ENCODE results near the gene EEIG1. TPM values are rescaled to one million over a fixed set of nuclear protein-coding genes. Genes with fewer than 3 reads are reported as not detected.

The EEIG1 gene
- total RNA-seq, 2 donors from 2014 or later = 254 to 268 TPM

DNA sequence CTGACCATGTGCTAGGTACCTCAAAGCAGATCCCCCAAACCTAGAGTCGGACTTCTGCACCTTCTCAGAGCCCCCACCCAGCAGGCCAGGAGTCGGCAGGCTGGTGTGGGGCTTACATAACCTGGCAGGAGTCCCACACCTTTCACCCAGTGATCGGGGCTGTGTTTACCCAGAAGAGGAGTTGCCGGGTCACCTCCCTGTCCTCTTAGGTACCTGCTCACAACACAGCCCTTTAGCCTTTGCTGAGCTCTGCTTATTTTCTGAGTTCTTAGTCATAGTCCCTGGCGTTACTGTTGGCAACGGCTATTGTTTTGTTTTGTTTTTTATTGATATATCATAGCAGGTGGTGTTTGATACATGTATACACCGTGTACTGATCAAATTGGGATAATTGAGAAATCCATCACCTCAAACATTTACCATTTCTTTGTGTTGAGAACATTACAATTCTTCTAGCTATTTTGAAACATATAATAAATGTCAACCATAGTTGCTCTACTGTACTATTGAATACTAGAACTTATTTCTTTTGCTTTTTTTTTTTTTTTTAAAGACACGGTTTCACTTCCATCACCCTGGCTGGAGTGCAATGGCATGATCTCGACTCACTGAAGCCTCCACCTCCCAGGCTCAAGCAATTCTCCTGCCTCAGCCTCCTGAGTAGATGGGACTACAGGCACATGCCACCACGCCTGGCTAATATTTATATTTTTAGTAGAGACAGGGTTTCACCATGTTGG lies 10.4 kb upstream of the EEIG1 start:
- DNase-seq (no peak), ATAC-seq (peak; percentile 90)
- Mint-ChIP-seq H3K4me1 (peaks cover 24% of the 10 kb centered on the region), H3K27ac (peak overlapping the region; percentile 83), H3K36me3 (ENCODE audit: low read depth) (no peaks in the 10 kb centered on the region), H3K4me3 (no peak overlapping the region), H3K27me3 (no peaks in the 10 kb centered on the region)
- H3K9me3 ChIP-seq (ENCODE audit: control insufficient read depth, low read length, poor library complexity, severe bottlenecking) = no peaks in the 10 kb centered on the region

DNA sequence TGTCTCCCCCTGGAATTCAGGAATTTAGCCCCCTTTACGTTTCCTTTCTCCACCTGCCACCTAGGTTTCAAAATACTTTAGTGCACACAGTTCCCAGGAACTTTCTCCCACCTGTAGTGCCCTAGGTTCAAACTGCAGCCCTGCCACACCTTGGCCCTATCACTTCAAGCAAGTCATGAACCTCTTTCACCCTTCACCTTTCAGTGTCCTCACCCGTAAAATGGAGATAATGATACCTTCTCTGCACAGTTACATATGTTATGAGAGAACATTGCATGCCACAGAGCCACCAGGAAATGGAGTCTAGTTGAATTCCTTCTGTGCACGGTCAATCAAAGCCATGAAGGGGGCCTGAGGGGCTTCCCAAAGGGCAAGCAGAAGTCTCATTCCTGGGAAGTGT lies 9.8 kb upstream of the EEIG1 start:
- ATAC-seq = peak; percentile 6
- DNase-seq = no peak
- H3K36me3 Mint-ChIP-seq (ENCODE audit: low read depth) = no peaks in the 10 kb centered on the region
- H3K27ac Mint-ChIP-seq = peak overlapping the region; percentile 83
- H3K9me3 ChIP-seq (ENCODE audit: control insufficient read depth, low read length, poor library complexity, severe bottlenecking) = no peaks in the 10 kb centered on the region
- peaks cover 22% of the 10 kb centered on the region for H3K4me1 Mint-ChIP-seq
- H3K27me3 Mint-ChIP-seq = no peaks in the 10 kb centered on the region
- no peak overlapping the region for H3K4me3 Mint-ChIP-seq

DNA sequence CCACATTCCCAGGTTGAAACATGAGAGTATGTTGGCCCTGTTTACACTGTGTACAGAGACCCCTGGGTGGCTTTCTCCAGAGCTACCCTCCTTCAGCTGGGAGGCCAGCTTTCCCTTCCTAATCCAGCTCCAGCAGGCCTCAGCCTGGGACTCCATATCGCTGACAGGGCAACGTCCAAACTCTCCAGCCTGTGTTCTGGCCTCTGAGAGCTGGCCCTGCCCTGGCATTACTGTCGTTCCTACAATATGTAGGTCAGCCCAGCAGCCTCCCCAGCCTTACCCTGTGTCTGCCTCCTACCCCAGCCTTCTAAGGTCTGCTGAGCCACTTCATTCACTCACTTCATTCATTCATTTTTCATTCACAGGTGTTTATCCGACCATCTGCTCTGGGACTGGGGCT lies 8.3 kb upstream of the EEIG1 start:
- no peak for DNase-seq
- Mint-ChIP-seq H3K27me3 (no peaks in the 10 kb centered on the region), H3K27ac (no peak overlapping the region), H3K4me3 (no peak overlapping the region), H3K4me1 (peaks cover 24% of the 10 kb centered on the region), H3K36me3 (ENCODE audit: low read depth) (no peaks in the 10 kb centered on the region)
- ATAC-seq = no peak
- H3K9me3 ChIP-seq (ENCODE audit: control insufficient read depth, low read length, poor library complexity, severe bottlenecking) = no peaks in the 10 kb centered on the region

DNA sequence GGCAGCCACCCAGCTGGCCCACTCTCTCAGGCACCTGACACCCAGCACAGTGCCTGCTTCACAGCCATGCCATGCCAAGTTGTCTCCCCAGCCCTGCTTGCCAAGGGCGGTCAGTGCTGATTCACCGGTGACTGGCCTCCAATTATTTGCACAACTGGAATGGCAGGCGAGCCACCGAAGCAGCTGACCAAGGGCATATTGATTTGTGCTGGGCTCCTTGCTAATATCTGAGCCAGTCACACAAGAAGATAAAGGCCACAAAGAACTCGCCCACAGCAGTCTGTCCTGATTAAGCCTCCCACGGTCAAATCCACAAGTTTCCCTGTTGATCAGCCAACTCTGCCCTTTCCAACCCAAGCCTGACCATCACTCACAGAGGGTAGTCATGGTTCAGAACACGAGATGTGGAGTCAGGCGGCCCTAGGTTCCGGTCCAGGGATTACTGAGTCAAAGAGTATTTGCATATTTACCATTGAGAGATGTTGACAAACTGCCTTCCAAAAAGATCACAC lies 6.4 kb upstream of the EEIG1 start:
- H3K9me3 ChIP-seq (ENCODE audit: control insufficient read depth, low read length, poor library complexity, severe bottlenecking) = no peaks in the 10 kb centered on the region
- Mint-ChIP-seq H3K36me3 (ENCODE audit: low read depth) (no peaks in the 10 kb centered on the region), H3K27me3 (no peaks in the 10 kb centered on the region), H3K27ac (no peak overlapping the region), H3K4me3 (no peak overlapping the region), H3K4me1 (peaks cover 31% of the 10 kb centered on the region)
- ATAC-seq (peak; percentile 12), DNase-seq (no peak)

DNA sequence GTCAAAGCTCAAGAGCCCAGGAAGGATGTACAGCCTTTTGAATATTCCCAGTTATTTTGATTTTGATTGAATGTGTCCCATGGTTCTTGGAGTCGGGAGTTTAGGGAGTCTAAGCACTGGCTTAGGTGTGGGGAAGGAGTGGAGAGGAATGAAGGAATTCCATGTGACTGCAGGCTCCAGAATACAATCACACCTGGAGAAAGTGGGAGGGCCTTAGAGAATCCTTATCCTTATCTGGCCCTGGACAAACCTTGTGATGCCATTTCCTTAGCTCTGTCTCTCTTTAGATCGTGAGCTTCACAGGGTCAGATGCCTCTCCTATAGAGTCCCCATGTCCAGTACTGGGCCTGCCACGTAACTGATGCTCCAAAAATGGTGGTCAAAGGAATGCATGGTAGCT lies 4.2 kb upstream of the EEIG1 start:
- H3K9me3 ChIP-seq (ENCODE audit: control insufficient read depth, low read length, poor library complexity, severe bottlenecking) = no peaks in the 10 kb centered on the region
- peaks cover 29% of the 10 kb centered on the region for H3K4me1 Mint-ChIP-seq
- H3K4me3 Mint-ChIP-seq = no peak overlapping the region
- no peaks in the 10 kb centered on the region for H3K36me3 Mint-ChIP-seq (ENCODE audit: low read depth)
- ATAC-seq (no peak), DNase-seq (no peak)
- no peaks in the 10 kb centered on the region for H3K27me3 Mint-ChIP-seq
- no peak overlapping the region for H3K27ac Mint-ChIP-seq

DNA sequence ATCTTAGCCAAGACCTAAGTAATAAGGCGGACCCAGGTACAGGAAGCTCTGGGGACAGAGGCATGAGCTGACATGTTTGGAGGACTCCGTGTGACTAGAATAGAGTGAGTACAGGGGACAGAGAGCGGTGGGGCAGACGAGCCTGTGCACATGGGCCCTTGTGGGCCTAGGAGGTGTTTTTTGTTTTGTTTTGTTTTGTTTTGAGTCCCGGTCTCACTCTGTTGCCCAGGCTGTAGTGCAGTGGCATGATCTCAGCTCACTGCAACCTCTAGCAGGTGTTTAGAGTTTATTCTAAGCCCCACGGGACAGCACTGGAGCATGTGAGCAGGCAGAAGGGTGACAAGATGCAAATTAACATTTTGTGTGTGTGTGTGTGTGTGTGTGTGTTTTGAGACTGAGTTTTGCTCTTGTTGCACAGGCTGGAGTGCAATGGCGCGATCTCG lies 3.1 kb upstream of the EEIG1 start:
- Mint-ChIP-seq H3K27me3 (no peaks in the 10 kb centered on the region), H3K36me3 (ENCODE audit: low read depth) (peaks cover 5% of the 10 kb centered on the region), H3K4me3 (no peak overlapping the region), H3K27ac (peak overlapping the region; percentile 53), H3K4me1 (peaks cover 26% of the 10 kb centered on the region)
- DNase-seq (no peak), ATAC-seq (no peak)
- H3K9me3 ChIP-seq (ENCODE audit: control insufficient read depth, low read length, poor library complexity, severe bottlenecking) = no peaks in the 10 kb centered on the region

DNA sequence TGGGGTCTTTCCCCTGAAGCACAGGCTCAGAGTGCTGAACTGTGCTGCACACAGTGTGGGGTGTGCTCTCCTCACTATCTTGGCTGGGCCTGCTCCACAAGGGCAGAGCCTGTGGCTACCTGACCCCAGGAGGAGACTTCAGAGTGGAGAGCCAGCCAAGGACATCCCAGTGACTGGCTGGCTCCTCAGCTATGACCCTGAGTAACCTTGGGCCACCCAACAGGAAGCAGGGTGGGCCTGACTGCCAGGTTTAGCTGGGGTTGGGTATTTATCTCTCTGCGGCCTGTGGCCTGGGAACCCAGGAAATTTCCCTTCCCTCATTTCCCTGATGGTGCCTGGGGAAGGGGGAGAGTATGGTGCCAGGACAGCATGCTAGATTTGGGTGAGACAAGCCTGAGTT lies 2.1 kb upstream of the EEIG1 start:
- H3K9me3 ChIP-seq (ENCODE audit: control insufficient read depth, low read length, poor library complexity, severe bottlenecking) = no peaks in the 10 kb centered on the region
- Mint-ChIP-seq H3K27ac (peak overlapping the region; percentile 53), H3K4me3 (no peak overlapping the region), H3K36me3 (ENCODE audit: low read depth) (peaks cover 5% of the 10 kb centered on the region), H3K27me3 (no peaks in the 10 kb centered on the region), H3K4me1 (peaks cover 27% of the 10 kb centered on the region)
- DNase-seq (no peak), ATAC-seq (no peak)

DNA sequence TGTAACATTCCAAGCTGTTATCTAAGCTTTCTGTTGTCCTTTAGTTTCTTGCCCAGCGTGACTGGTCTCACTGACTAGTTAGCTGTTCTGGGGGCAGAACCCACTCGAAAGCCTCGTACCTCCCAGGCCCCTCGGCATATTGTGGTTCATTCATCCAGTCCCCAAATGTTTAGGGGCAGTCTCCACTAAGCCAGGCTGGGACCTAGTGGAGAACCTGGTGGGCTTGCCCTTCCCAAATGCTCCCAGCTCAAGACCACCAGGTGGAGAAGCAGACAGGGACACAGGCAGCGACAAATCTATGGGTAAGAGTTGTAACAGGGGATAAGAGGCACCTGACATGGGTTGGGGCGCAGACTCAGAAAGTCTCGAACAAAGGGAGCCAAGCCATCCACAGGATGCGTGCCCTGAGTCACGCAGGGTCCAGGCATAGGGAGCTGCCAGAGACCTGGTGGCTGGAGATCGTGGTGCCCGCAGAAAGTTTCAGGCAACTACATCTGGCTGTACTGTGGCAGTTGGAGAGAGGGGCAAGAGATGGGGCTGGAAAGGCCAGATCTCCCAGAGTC lies 851 bp upstream of the EEIG1 start:
- H3K36me3 Mint-ChIP-seq (ENCODE audit: low read depth) = peaks cover 5% of the 10 kb centered on the region
- no peaks in the 10 kb centered on the region for H3K9me3 ChIP-seq (ENCODE audit: control insufficient read depth, low read length, poor library complexity, severe bottlenecking)
- no peak for ATAC-seq
- peak overlapping the region; percentile 59 for H3K27ac Mint-ChIP-seq
- H3K4me3 Mint-ChIP-seq = peak overlapping the region; percentile 90
- no peak for DNase-seq
- H3K4me1 Mint-ChIP-seq = peaks cover 25% of the 10 kb centered on the region
- H3K27me3 Mint-ChIP-seq = no peaks in the 10 kb centered on the region

DNA sequence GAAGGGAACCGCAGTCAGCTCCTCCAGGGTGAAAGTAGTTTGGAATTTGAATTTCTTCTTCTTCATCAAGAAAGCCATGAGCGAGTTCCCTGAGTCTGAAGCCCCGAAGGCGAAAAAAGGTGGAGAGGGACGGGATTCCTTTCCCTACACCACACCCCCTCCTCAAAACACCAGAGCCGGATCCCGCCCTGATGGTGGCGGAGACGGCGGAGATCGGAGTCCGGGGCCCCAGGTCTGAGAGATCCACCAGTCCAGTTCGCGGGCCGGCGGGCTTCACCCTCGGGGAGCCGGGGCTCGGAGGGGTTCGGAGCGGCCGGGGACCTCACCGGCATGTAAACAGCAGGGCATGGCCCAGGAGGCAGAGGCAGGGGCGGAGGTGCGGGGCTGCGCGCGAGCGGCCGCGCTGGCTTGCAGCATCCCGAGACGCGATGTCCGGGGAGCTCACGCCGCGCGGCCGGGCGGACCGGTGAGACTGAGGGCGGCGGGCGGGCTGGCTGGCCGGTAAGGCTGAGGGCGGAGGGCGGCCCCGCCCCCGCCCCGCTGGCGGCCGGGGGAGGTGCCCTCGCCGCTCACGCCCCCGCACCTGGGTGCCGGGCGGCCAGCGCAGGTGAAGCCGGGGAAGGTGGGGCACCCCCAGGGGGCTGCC lies 606 bp downstream of the EEIG1 start:
- H3K27ac Mint-ChIP-seq = peak overlapping the region; percentile 99
- H3K36me3 Mint-ChIP-seq (ENCODE audit: low read depth) = peaks cover 5% of the 10 kb centered on the region
- DNase-seq = peak; percentile 40 to 62 (median 60)
- no peaks in the 10 kb centered on the region for H3K9me3 ChIP-seq (ENCODE audit: control insufficient read depth, low read length, poor library complexity, severe bottlenecking)
- no peaks in the 10 kb centered on the region for H3K27me3 Mint-ChIP-seq
- H3K4me3 Mint-ChIP-seq = peak overlapping the region; percentile 97
- H3K4me1 Mint-ChIP-seq = peaks cover 36% of the 10 kb centered on the region
- ATAC-seq = peak; percentile 31

DNA sequence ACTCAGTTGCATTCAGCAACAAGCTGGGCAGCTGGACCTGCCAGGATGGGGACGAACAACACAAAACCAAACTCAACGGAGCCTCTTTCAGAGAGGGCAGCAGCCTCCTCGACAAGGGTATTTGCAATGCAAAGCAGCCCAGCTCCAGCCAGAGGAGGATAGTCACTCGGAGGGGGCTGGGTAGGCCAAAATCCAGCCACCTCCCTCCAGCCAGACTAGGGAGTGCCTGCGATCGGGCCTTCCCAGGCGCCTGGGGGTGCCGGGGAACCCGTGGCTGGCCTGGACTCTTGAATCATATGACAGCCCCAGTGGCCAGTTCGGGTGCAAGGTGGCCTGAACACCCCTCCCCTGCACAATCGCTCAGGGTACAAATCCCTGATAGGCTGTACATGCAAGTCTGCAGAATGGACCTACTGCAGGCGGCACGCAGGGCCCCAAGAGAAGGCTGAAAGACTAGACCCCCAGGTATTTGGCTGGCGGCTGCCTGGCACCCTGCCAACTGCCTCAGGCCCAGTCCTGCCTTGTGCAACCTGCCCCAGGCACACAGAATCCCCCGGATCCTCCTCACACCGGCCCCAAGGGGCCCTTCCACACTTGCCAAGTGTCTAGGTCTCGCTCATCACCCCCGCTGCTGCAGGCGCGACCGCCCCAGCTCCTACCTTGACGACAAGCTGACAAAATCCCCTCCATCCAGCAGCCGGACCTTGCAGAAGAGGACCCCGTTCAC lies 1.3 kb downstream of the EEIG1 start:
- ATAC-seq = no peak
- peak overlapping the region; percentile 97 for H3K4me3 Mint-ChIP-seq
- DNase-seq = no peak
- peak overlapping the region; percentile 99 for H3K27ac Mint-ChIP-seq
- H3K36me3 Mint-ChIP-seq (ENCODE audit: low read depth) = peaks cover 5% of the 10 kb centered on the region
- no peaks in the 10 kb centered on the region for H3K9me3 ChIP-seq (ENCODE audit: control insufficient read depth, low read length, poor library complexity, severe bottlenecking)
- H3K27me3 Mint-ChIP-seq = no peaks in the 10 kb centered on the region
- peaks cover 37% of the 10 kb centered on the region for H3K4me1 Mint-ChIP-seq

DNA sequence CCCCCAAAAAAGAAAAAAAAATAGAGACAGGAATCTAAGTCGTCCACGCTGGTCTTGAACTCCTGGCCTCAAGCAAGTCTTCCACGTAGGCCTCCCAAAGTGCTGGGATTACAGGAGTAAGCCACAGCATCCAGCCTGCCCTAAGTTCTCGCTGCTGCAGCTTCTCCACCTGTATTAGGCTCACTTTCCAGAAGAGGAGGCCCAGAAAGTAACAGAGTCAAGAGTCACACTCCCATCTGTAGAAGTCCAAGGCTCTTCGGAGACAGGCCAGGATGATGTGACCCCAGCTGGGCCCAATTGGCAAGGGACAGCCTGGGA lies 1.8 kb downstream of the EEIG1 start:
- ATAC-seq (no peak), DNase-seq (no peak)
- peaks cover 5% of the 10 kb centered on the region for H3K36me3 Mint-ChIP-seq (ENCODE audit: low read depth)
- peak overlapping the region; percentile 99 for H3K27ac Mint-ChIP-seq
- peak overlapping the region; percentile 97 for H3K4me3 Mint-ChIP-seq
- no peaks in the 10 kb centered on the region for H3K9me3 ChIP-seq (ENCODE audit: control insufficient read depth, low read length, poor library complexity, severe bottlenecking)
- peaks cover 42% of the 10 kb centered on the region for H3K4me1 Mint-ChIP-seq
- no peaks in the 10 kb centered on the region for H3K27me3 Mint-ChIP-seq

DNA sequence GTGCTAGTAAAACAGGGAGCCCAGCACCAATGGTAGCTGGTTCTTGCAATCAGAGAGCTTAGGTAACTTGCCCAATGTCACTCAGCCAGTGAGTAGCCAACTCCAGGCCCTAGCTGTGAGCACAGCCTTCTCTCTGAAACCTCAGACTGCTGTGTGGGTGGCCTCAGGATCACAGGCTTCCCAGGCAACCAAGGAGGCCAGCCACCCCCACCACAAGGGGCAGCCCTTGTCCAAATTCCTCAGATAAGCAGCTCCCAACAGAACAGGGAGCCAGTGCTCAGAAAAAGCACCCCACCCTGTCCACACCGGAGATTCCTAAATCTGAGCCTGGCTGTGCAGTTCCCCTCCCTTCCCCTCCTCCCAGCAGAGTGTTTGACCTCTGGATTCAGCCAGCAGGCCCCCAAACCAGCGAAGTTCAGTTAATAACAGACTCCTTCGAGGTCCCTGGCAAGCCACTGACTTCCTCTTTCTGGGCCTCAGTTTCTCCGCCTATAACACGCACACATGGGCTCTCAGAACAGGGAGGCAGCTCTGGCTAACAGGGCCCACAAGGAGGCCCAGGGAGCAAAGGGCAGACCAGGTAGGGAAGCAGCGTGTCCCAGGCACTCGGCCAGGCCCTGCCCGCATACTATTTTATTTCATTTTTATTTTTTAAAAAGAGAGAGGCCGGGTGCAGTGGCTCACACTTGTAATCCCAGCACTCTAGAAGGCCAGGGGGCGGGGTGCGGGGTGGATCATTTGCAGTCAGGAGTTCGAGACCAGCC lies 2.7 kb downstream of the EEIG1 start:
- H3K27me3 Mint-ChIP-seq = no peaks in the 10 kb centered on the region
- H3K27ac Mint-ChIP-seq = peak overlapping the region; percentile 99
- peaks cover 47% of the 10 kb centered on the region for H3K4me1 Mint-ChIP-seq
- ATAC-seq = no peak
- DNase-seq = no peak
- H3K9me3 ChIP-seq (ENCODE audit: control insufficient read depth, low read length, poor library complexity, severe bottlenecking) = no peaks in the 10 kb centered on the region
- peaks cover 5% of the 10 kb centered on the region for H3K36me3 Mint-ChIP-seq (ENCODE audit: low read depth)
- peak overlapping the region; percentile 97 for H3K4me3 Mint-ChIP-seq

All from T-helper 17 cell (primary cell).